Stimulated activated naive CD8-positive, alpha-beta T cell treated with anti-CD3 and anti-CD28 coated beads, Interleukin-15, amount 100 ng/mL, for 72 hours (primary cell): Measurements from ENCODE around the gene NPIPB9.
"Not testable (repeated sequence)": the region's sequence is repeated elsewhere in the genome, so short reads cannot be mapped to it uniquely, and the experiment has no call there.

ENCODE experiments used
- ATAC-seq: fragments of 150-1000 bp; cut with Tn5 transposase; 2 replicates; pipeline ENCODE4 v1.10.0; 2021; ENCODE audit warnings: mild to moderate bottlenecking, moderate library complexity
- DNase-seq, 2 donors: peaks; one replicate each; pipeline ENCODE4 v3.0.0; 2021 to 2022
- H3K27ac Mint-ChIP-seq, 2 donors: one replicate each; pipeline ENCODE4 v1.8.0; 2022; ENCODE audit warnings: mild to moderate bottlenecking in 2 of 2, mixed read lengths in 2 of 2, moderate library complexity in 2 of 2
- H3K27me3 Mint-ChIP-seq: one replicate; pipeline ENCODE4 v1.8.0; 2022; ENCODE audit warnings: mixed read lengths
- H3K4me1 Mint-ChIP-seq: one replicate; pipeline ENCODE4 v1.8.0; 2022; ENCODE audit warnings: mild to moderate bottlenecking, mixed read lengths
- H3K4me3 Mint-ChIP-seq, 2 donors: one replicate each; pipeline ENCODE4 v1.8.0; 2022; ENCODE audit warnings: mild to moderate bottlenecking in 2 of 2, mixed read lengths in 2 of 2, moderate library complexity in 1 of 2
- H3K9me3 Mint-ChIP-seq, 2 donors: one replicate each; pipeline ENCODE4 v1.8.0; 2022; ENCODE audit warnings: mixed read lengths in 2 of 2

The NPIPB9 gene

DNA sequence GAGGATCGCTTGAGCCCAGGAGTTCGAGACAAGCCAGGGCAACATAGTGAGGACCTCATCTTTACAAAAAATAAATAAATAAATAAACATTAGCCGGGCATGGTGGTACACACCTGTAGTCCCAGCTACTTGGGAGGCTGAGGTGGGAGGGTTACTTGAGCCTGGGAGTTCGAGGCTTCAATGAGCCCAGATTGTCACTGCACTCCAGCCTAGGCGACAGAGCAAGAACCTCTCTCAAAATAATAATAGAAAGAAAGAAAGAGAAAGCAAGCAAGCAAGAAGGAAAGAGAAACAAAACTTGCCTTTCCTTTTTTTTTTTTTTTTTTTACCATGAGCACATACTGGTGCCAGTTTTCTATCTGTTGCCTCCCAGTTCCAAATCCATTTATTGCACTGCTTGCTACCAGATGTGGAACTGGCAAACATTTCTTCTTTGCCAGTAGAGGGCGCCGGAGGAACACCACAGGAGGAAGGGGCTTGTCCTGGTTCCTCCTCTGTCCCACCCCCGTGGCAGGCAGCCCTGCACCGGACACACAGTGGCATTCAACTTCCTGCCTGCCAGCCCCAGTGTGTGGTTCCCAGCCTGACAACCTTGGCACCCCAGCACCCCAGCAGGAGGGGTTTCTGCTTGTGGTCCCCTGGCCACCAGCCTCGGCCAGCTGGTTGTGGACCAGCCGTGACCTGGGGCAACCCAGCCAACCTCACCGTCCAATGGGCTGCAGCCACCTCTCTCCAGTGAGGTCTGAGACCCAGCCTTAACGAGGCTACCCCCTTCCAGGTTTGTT, 50.8 kb downstream of the NPIPB9 start:
- not testable (repeated sequence) for H3K27ac Mint-ChIP-seq, H3K9me3 Mint-ChIP-seq, H3K4me1 Mint-ChIP-seq, H3K27me3 Mint-ChIP-seq
- peak; percentile 94 for ATAC-seq
- peak; percentile 68 to 71 for DNase-seq
- H3K4me3 Mint-ChIP-seq: peak overlapping the region; percentile 71 to 75

DNA sequence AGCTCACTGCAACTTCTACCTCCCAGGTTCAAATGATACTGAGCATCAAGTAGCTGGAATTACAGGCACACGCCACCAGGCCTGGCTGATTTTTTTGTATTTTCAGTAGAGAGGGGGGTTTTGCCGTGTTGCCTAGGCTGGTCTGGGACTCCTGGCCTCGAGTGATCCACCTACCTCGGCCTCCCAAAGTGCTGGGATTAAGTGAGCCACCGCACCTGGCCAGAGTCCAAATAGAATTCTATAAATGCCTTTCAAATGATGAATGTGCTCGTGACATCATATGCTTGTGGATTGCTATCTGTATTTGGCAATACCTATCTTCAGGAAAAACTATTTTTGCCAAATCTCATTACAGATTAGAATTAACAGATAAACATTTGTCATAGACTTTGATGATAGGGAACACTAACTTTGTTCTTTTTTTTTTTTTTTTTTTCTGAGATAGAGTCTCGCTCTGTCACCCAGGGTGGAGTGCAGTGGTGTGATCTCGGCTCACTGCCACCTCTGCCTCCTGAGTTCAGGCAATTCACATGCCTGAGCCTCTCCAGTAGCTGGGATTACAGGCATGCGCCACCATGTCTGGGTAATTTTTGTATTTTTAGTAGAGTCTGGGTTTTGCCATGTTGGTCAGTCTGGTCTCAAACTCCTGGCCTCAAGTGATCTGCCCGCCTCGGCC, 56.0 kb downstream of the NPIPB9 start:
- not testable (repeated sequence) for H3K27ac Mint-ChIP-seq, DNase-seq, H3K4me3 Mint-ChIP-seq, ATAC-seq, H3K4me1 Mint-ChIP-seq, H3K9me3 Mint-ChIP-seq, H3K27me3 Mint-ChIP-seq

- no peak overlapping the region for H3K27ac Mint-ChIP-seq
- ATAC-seq (no peak), DNase-seq (no peak)
- no peaks in the 10 kb centered on the region for H3K9me3 Mint-ChIP-seq
- no peak overlapping the region for H3K4me3 Mint-ChIP-seq
- no peaks in the 10 kb centered on the region for H3K27me3 Mint-ChIP-seq
- peaks cover 43% of the 10 kb centered on the region for H3K4me1 Mint-ChIP-seq
Observed at GRCh38 chr16:28820016-28820415, 68.4 kb downstream of the NPIPB9 start.

- peaks cover 49% of the 10 kb centered on the region for H3K4me1 Mint-ChIP-seq
- H3K4me3 Mint-ChIP-seq: peak overlapping the region in 1 of 2 donors; percentile 53
- H3K27ac Mint-ChIP-seq: peak overlapping the region in 1 of 2 donors; percentile 9
- not testable (repeated sequence) for DNase-seq, ATAC-seq, H3K9me3 Mint-ChIP-seq, H3K27me3 Mint-ChIP-seq
Observed at GRCh38 chr16:28820546-28820945, 69.0 kb downstream of the NPIPB9 start.

DNA sequence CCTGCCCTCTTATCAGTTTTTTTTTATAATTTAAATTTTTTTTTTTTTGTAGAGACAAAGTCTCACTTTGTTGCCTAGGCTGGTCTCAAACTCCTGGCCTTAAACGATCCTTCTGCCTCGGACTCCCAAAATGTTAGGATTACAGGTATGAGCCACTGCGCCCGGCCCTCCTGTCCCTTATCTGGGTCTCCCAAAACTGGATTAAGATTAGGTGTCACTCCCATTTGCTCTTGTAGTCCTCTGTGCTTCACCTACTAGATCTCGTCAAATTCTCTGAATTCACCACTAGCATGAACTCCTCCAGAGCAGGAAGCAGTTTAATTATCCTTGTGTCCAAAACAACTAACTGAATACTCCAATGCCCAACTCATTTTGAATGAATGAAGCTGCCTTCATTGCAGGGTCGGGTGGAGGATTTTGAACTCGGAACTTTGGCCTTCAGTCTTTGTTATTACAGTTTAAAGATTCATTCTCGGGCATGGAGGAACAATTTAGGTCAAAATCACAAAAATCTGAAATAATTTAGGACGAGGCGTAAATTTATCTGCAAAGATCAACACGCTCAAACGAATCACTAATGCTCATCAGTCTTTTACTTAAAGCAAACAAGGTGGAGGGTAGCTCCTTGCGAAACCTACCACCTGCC, 70.4 kb downstream of the NPIPB9 start:
- no peaks in the 10 kb centered on the region for H3K27me3 Mint-ChIP-seq

More for the DNA sequence above, 70.4 kb downstream of the NPIPB9 start:
- no peaks in the 10 kb centered on the region for H3K9me3 Mint-ChIP-seq
- no peak for DNase-seq
- peak overlapping the region; percentile 97 to 99 for H3K4me3 Mint-ChIP-seq
- peaks cover 63% of the 10 kb centered on the region for H3K4me1 Mint-ChIP-seq
- no peak for ATAC-seq
- H3K27ac Mint-ChIP-seq: peak overlapping the region; percentile 92 to 100
